BLaER1 treated with 17β-estradiol and CSF1 and Interleukin-3, amounts not matched to agents 10 nM and 100 nM (cell line): ENCODE measurements around the gene CWC27.
A peak's percentile ranks its signal among the peaks of the same experiment; 100 is the strongest.

ENCODE experiments used
- H3K27ac ChIP-seq, 11 experiments: shearing (Covaris generic); formaldehyde crosslinking; 2 replicates each; pipeline ENCODE4 v1.8.1; 2022
- H3K27me3 ChIP-seq, 11 experiments: shearing (Covaris generic); formaldehyde crosslinking; 2 replicates each; pipeline ENCODE4 v1.8.1; 2022
- H3K36me3 ChIP-seq, 11 experiments: shearing (Covaris generic); formaldehyde crosslinking; 2 replicates each; pipeline ENCODE4 v1.8.1; 2022
- H3K4me1 ChIP-seq, 10 experiments: shearing (Covaris generic); formaldehyde crosslinking; 2 replicates each; pipeline ENCODE4 v1.8.1; 2022
- H3K4me2 ChIP-seq, 11 experiments: shearing (Covaris generic); formaldehyde crosslinking; 2 replicates each; pipeline ENCODE4 v1.8.1; 2022
- H3K4me3 ChIP-seq, 10 experiments: shearing (Covaris generic); formaldehyde crosslinking; 2 replicates each; pipeline ENCODE4 v1.8.1; 2022
- H3K9ac ChIP-seq, 11 experiments: shearing (Covaris generic); formaldehyde crosslinking; 2 replicates each; pipeline ENCODE4 v1.8.1; 2022
- H3K9me3 ChIP-seq, 11 experiments: shearing (Covaris generic); formaldehyde crosslinking; replicated peaks in 1 of 11; 2 replicates each; pipeline ENCODE4 v1.8.1; 2022
- H4K20me1 ChIP-seq, 11 experiments: shearing (Covaris generic); formaldehyde crosslinking; 2 replicates each; pipeline ENCODE4 v1.8.1; 2022
- Cebpa-rat ChIP-seq, 11 experiments: shearing (Covaris generic); IDR thresholded peaks; 2 replicates each; pipeline ENCODE4 v1.8.1; 2022

The CWC27 gene

GRCh38 chr5:65037831-65038815, 269.4 kb downstream of the CWC27 start:
- H3K9ac ChIP-seq, result 0 out of 22 replicates have a peak overlapping the region, but pooled peaks of 1 of the 11 experiments have one; percentile 1
- no peaks in the 10 kb centered on the region for H4K20me1 ChIP-seq
- no peak overlapping the region for H3K4me3 ChIP-seq
- no peak for TF ChIP-seq Cebpa-rat (IDR thresholded peaks at IDR 0.05)
- H3K4me1 ChIP-seq, result peaks cover 62 to 92% (median 76%) of the 10 kb centered on the region in 10 experiments
- peaks cover 0 to 7% (median 0%) of the 10 kb centered on the region in 11 experiments; a peak in 1 of 22 replicates for H3K27me3 ChIP-seq
- no peaks in the 10 kb centered on the region for H3K36me3 ChIP-seq
- peak overlapping the region in 5 of 11 experiments; percentile 85 to 92 (median 91); a peak in 8 of 22 replicates for H3K27ac ChIP-seq
- peak overlapping the region in 10 of 11 experiments; percentile 68 to 95 (median 82); a peak in 20 of 22 replicates for H3K4me2 ChIP-seq
- H3K9me3 ChIP-seq, result peaks cover 0 to 31% (median 0%) of the 10 kb centered on the region in 11 experiments; a peak in 4 of 22 replicates

DNA sequence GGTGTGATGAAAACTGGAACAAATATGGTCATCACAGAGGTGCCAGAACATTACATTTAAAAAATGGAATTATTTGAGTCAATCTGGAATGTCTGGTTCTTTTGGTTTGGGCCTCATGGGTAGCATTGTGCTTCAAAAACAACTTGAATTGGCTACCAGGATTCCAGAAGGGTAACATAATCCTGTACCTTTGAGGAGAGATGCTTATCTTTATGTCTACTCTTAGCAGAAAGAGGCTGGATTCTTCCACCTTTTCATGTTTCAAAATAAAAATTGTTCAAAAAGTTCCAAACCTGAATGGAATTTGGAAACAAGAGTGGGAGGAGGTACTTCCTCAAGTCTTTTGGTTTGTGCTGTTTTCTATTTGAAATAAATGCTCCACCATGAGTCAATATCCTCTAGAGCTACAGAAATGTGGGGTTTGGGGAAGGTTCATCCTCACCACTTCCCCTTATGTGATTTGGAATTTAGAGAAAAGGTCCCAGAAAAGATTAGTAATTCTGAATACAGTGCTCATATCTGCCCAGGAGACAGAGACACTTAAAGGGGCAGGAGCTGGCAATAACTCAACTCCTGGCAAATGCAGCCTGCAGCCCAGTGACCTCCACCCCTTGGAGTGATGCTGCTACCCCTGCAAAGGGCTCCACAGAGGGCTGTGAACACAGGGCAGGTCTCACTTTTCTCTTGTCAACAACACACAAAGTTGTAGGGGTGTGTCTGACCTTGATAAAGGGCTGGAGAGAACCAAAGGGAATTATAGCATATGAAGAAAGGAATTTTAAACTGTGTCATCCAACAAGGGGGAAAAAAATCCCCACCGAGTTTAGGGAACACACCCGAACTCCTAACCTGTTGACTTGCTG, 272.8 kb downstream of the CWC27 start:
- H3K27ac ChIP-seq, result peak overlapping the region in 9 of 11 experiments; percentile 63 to 81 (median 76); a peak in 19 of 22 replicates
- peak overlapping the region in 2 of 10 experiments; percentile 4 to 23; a peak in 2 of 20 replicates for H3K4me3 ChIP-seq
- no peaks in the 10 kb centered on the region for H4K20me1 ChIP-seq
- H3K36me3 ChIP-seq, result no peaks in the 10 kb centered on the region
- peaks cover 0 to 4% (median 0%) of the 10 kb centered on the region in 11 experiments; a peak in 1 of 22 replicates for H3K27me3 ChIP-seq
- peaks cover 0 to 35% (median 0%) of the 10 kb centered on the region in 11 experiments; a peak in 5 of 22 replicates for H3K9me3 ChIP-seq
- peak overlapping the region in 9 of 11 experiments; percentile 20 to 60 (median 47); a peak in 13 of 22 replicates for H3K9ac ChIP-seq
- peaks cover 59 to 93% (median 77%) of the 10 kb centered on the region in 10 experiments for H3K4me1 ChIP-seq
- H3K4me2 ChIP-seq, result peak overlapping the region; percentile 71 to 92 (median 76)
- TF ChIP-seq Cebpa-rat (IDR thresholded peaks at IDR 0.05), result no peak

DNA sequence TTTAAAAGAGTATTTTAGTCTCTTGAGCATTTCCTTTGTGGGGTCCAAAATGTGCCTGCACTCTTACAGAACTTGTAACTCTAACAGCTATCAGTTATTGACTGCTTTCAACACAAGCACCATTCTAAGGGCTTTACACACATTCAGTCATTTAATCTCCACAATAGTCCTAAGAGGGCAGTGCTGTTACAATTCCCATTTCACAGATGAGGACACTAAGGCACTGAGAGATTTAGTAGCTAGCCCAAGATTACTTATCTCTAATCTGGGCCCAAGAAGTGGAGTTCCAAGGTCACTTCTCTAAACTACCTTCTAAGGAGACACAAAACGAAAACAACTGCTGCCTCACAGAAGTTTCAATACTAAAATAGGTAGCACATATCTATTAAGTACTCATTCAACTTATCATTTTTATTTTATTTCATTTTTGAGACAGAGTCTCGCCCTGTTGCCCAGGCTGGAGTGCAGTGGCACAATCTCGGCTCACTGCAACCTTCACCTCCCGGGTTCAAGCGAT, 275.2 kb downstream of the CWC27 start:
- H3K4me2 ChIP-seq, result peak overlapping the region; percentile 71 to 92 (median 76)
- peak overlapping the region in 3 of 11 experiments; percentile 47 to 64 (median 52); a peak in 4 of 22 replicates for H3K9ac ChIP-seq
- H3K4me3 ChIP-seq, result no peak overlapping the region
- H3K9me3 ChIP-seq, result peaks cover 0 to 39% (median 5%) of the 10 kb centered on the region in 11 experiments; a peak in 6 of 22 replicates
- no peak for TF ChIP-seq Cebpa-rat (IDR thresholded peaks at IDR 0.05)
- peaks cover 0 to 4% (median 0%) of the 10 kb centered on the region in 11 experiments; a peak in 1 of 22 replicates for H3K27me3 ChIP-seq
- H3K27ac ChIP-seq, result peak overlapping the region in 7 of 11 experiments; percentile 63 to 81 (median 76); a peak in 13 of 22 replicates
- H3K36me3 ChIP-seq, result no peaks in the 10 kb centered on the region
- H3K4me1 ChIP-seq, result peaks cover 51 to 93% (median 67%) of the 10 kb centered on the region in 10 experiments
- H4K20me1 ChIP-seq, result no peaks in the 10 kb centered on the region

DNA sequence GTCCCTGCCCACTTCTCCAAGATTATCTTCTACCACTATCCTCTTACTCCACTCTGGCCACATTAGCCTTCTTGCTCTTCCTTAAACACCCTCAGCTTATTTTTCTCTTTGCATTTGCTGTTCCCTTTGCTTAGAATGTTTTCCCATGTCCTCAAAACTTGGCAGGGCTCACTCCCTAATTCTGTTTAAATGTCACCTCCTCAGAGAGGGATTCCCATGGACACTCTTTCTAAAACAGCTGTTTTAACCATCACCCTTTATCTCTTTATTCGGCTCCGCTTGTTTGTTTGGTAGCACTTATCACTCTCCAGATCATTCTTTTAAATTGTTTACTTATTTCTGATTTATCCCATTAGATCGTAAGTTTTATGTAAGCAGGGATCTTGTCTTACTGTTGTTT, 278.5 kb downstream of the CWC27 start:
- Histone ChIP-seq H3K9me3 (peaks cover 0 to 32% (median 18%) of the 10 kb centered on the region in 11 experiments; a peak in 12 of 22 replicates), H3K36me3 (no peaks in the 10 kb centered on the region), H3K4me3 (no peak overlapping the region), H3K9ac (no peak overlapping the region), H3K27ac (no peak overlapping the region), H4K20me1 (no peaks in the 10 kb centered on the region), H3K4me1 (peaks cover 33 to 91% (median 68%) of the 10 kb centered on the region in 10 experiments), H3K27me3 (peaks cover 0 to 4% (median 0%) of the 10 kb centered on the region in 11 experiments; a peak in 1 of 22 replicates), H3K4me2 (peak overlapping the region in 3 of 11 experiments; percentile 2 to 80 (median 17); a peak in 3 of 22 replicates)
- no peak for TF ChIP-seq Cebpa-rat (IDR thresholded peaks at IDR 0.05)

- no peak for TF ChIP-seq Cebpa-rat (IDR thresholded peaks at IDR 0.05)
- H3K9me3 ChIP-seq, result peaks cover 0 to 31% (median 17%) of the 10 kb centered on the region in 11 experiments; a peak in 12 of 22 replicates
- H3K4me1 ChIP-seq, result peaks cover 24 to 82% (median 59%) of the 10 kb centered on the region in 10 experiments
- H4K20me1 ChIP-seq, result no peaks in the 10 kb centered on the region
- H3K4me3 ChIP-seq, result no peak overlapping the region
- H3K27ac ChIP-seq, result 0 out of 22 replicates have a peak overlapping the region, but pooled peaks of 1 of the 11 experiments have one; percentile 8
- peaks cover 0 to 4% (median 0%) of the 10 kb centered on the region in 11 experiments; a peak in 1 of 22 replicates for H3K27me3 ChIP-seq
- H3K36me3 ChIP-seq, result no peaks in the 10 kb centered on the region
- H3K9ac ChIP-seq, result no peak overlapping the region
- H3K4me2 ChIP-seq, result peak overlapping the region; percentile 10 to 80 (median 53); a peak in 21 of 22 replicates
These were observed 279.4 kb downstream of the CWC27 start for GRCh38 chr5:65047948-65048690.

- TF ChIP-seq Cebpa-rat (IDR thresholded peaks at IDR 0.05), result no peak
These were observed 281.4 kb downstream of the CWC27 start for GRCh38 chr5:65050140-65050539.

DNA sequence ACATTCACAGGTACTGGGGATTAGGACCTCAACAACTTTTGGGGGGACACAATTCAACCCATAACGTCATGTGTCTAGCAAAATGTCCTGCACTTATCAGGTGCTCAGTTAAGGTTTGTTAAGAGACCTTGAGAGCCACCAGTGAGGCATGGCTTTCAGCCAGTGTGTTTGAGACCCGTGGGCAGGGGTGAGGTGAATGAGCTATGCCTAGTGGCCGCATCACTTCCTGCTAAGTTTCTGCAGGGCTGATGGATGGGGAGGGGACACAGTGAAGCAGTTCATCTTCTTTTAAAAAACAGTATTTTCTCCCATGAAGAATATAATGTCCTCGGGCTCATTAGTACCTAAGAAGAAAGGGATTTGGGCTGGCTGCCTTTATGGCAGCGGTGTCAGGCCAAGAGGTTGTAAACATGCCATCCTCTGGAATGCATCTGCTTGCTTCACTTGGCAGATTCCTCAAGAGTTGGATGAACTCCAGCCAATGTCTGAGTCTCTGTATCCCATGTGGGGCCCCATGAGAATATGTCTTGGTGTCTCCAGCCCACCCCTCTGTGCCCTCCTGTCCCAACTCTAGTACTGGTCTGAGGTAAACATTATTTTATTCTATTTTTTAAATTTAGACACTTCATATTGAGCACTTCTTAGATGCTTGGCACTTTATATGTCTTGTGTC, 282.2 kb downstream of the CWC27 start:
- H3K27me3 ChIP-seq, result no peaks in the 10 kb centered on the region
- peaks cover 12 to 46% (median 31%) of the 10 kb centered on the region in 11 experiments for H3K9me3 ChIP-seq
- TF ChIP-seq Cebpa-rat (IDR thresholded peaks at IDR 0.05), result no peak
- H3K9ac ChIP-seq, result no peak overlapping the region
- H4K20me1 ChIP-seq, result no peaks in the 10 kb centered on the region
- peaks cover 14 to 54% (median 35%) of the 10 kb centered on the region in 10 experiments for H3K4me1 ChIP-seq
- no peak overlapping the region for H3K4me3 ChIP-seq
- H3K36me3 ChIP-seq, result no peaks in the 10 kb centered on the region
- H3K4me2 ChIP-seq, result peak overlapping the region in 7 of 11 experiments; percentile 7 to 75 (median 49); a peak in 14 of 22 replicates
- H3K27ac ChIP-seq, result no peak overlapping the region

More at GRCh38 chr5:65050140-65050539, 281.4 kb downstream of the CWC27 start:
- Histone ChIP-seq H3K9ac (no peak overlapping the region), H3K27me3 (peaks cover 0 to under 1% (median 0%) of the 10 kb centered on the region in 11 experiments; a peak in 1 of 22 replicates), H4K20me1 (no peaks in the 10 kb centered on the region), H3K9me3 (peaks cover 8 to 40% (median 24%) of the 10 kb centered on the region in 11 experiments), H3K4me1 (peaks cover 14 to 62% (median 39%) of the 10 kb centered on the region in 10 experiments), H3K4me3 (no peak overlapping the region), H3K36me3 (no peaks in the 10 kb centered on the region), H3K27ac (no peak overlapping the region), H3K4me2 (peak overlapping the region in 5 of 11 experiments; percentile 38 to 75 (median 49); a peak in 6 of 22 replicates)
